Measurements from ENCODE around the gene DIPK1B.

DNA sequence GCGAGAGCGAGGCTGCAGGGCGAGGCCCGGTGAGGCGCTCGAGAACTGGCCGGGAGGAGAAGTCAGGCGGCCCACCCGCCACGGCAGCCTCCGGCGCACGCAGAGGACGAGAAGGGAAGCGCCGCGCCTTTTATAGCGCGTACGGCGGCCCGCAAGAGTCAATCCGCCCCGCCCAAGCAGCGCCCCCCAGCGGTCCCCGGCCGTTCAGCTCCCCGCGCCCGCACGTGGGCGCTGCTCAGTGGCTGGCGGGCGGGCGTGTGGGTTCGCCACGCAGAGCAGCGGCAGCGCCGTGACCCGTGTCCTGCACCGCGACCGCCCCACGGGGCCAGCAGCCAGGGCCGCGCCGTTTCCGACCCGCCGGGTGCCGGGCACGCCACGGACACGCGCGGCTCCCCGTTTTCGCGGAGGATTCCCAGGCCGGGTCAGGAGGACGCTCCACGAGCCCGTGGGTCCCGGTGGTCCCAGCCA lies 15.7 kb downstream of the DIPK1B start:
- TF ChIP-seq TAF1 (IDR thresholded peaks at IDR 0.05; ENCODE audit: borderline replicate concordance, low read depth, low read length) (peak; percentile 98), POLR2A (IDR thresholded peaks at IDR 0.05; ENCODE audit: low read depth, low read length) (peak; percentile 100)
